Right atrium auricular region (tissue), 2 donors: ENCODE results near the gene TBC1D2B. TPM values are rescaled to one million over a fixed set of nuclear protein-coding genes. Genes with fewer than 3 reads are reported as not detected.

Experiments
- DNase-seq: peaks from one replicate; pipeline ENCODE4 v3.0.0-alpha.2; 2019; ENCODE audit warnings: low spot score
- H3K27ac ChIP-seq, 2 donors: fragments of 200-600 bp; sonication (generic); 1 replicate in 1 of 2; 2 replicates in 1 of 2; pipeline ENCODE4 v1.5.1; 2016 to 2019
- H3K27me3 ChIP-seq, 2 donors: fragments of 200-600 bp; sonication (generic); one replicate each; pipeline versions ENCODE4 v1.5.1 to v1.6.0; 2017 to 2019
- H3K36me3 ChIP-seq: fragments of 200-600 bp; sonication (generic); one replicate; pipeline ENCODE4 v1.5.1; 2016
- H3K4me1 ChIP-seq, 2 donors: fragments of 200-600 bp; sonication (generic); one replicate each; pipeline versions ENCODE4 v1.5.1 to v1.6.0; 2017 to 2019
- H3K4me3 ChIP-seq, 2 donors: fragments of 200-600 bp; sonication (generic); 1 replicate in 1 of 2; 2 replicates in 1 of 2; pipeline ENCODE4 v1.5.1; 2017 to 2019; ENCODE audit warnings: mild to moderate bottlenecking in 1 of 2, moderate library complexity in 1 of 2
- H3K9me3 ChIP-seq, 2 donors: fragments of 200-600 bp; sonication (generic); one replicate each; pipeline ENCODE4 v1.5.1; 2019
- total RNA-seq, 2 donors: library from RNA; depleted of rRNA; stranded (reverse); fragments of >200 nt; gene quantifications; one replicate each; pipeline ENCODE4 v1.1.0, GENCODE V29; 2016
- TF ChIP-seq, protein P1 (sequence below), 2 donors: fragments of 200-600 bp; sonication (generic); IDR thresholded peaks; one replicate each; pipeline ENCODE4 v1.5.1; 2019; ENCODE audit warnings: antibody characterized with exemption in 2 of 2

TBC1D2B gene
- total RNA-seq, 2 donors from 2014 or later, result 12.5 to 27.7 TPM

DNA sequence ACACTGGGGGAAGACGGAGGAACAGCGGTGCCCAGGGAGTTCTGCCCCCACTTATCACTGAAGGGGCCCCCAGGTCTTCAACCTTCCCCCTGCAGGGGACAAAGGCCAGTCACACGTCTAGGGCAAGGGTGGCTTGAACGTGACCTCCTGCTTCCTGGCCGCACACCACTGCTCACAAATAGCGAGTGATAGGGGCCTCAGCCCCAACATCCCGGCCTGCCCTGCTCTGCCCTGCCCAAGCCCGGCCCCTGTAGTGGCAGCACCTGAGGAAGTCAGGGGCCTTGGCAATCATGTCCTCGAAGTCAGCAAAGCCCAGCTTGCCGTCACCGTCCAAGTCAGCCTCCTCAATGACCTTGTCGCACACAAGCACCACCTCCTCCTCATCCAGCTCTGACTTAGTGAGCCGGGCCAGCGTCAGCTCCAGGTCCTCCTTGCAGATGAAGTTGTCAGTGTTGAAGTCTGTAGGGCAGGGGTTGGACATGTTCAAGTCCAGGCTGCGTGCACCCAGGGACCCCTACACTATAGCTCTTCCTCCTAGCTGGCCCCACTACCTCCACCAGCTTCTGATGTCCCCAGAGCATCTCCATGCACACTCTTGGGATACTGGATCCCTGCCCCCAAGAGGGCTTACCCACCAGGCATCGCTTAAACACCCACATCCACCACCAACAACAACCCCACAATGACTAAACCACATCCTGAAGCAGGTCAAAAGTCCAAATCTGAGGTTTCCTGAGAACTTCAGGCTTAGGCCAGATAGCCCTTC, 28.1 kb upstream of the TBC1D2B start:
- Histone ChIP-seq H3K4me3 (no peak overlapping the region), H3K4me1 (peaks cover 0 to 4% of the 10 kb centered on the region in 2 donors), H3K27ac (no peak overlapping the region), H3K36me3 (no peaks in the 10 kb centered on the region), H3K27me3 (no peaks in the 10 kb centered on the region), H3K9me3 (no peaks in the 10 kb centered on the region)
- TF ChIP-seq, protein P1, sequence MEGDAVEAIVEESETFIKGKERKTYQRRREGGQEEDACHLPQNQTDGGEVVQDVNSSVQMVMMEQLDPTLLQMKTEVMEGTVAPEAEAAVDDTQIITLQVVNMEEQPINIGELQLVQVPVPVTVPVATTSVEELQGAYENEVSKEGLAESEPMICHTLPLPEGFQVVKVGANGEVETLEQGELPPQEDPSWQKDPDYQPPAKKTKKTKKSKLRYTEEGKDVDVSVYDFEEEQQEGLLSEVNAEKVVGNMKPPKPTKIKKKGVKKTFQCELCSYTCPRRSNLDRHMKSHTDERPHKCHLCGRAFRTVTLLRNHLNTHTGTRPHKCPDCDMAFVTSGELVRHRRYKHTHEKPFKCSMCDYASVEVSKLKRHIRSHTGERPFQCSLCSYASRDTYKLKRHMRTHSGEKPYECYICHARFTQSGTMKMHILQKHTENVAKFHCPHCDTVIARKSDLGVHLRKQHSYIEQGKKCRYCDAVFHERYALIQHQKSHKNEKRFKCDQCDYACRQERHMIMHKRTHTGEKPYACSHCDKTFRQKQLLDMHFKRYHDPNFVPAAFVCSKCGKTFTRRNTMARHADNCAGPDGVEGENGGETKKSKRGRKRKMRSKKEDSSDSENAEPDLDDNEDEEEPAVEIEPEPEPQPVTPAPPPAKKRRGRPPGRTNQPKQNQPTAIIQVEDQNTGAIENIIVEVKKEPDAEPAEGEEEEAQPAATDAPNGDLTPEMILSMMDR (IDR thresholded peaks at IDR 0.05), result no peak
- no peak for DNase-seq

DNA sequence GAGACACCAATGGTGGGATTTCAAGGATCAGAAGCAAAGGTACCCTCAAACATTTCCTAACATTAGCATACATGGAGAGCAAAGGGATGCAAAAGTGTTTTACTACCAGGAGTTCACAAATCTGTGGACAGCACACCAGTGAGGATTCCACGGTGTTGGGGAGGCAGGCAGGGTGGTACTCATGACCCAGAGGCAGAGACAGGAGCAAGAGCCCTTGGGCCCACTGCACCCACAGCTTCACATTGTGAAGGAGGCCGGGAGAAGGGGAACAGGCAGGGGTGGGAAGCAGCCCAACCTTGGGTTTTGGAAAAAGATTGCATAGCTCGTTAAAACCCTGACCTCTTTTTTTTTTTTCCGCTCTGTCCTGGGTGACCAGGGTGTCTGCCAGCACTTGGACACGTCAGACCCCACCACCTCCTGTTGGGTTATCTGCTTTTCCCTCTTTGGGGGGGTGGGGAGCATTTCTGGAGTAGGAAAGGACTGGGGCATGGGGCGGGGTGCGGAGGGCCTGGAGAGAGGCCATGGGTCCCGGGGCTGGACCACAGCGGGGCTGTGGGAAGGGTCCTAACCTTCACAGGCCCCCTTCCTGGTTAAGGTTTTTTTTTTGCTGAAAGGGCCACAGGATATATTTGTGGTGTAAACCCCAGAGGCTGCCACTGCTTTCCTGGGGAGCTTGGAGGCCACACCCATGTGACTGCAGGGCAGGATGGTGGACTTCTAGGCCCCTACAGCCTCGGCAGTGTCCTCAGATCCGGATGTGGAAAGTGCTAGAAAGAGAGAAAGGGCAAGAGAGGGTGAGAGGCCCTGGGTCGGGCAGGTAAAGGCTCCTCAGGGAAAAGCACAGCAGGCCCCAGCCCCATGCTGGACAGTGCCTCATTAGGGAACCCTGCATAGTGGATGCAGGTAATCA, 27.3 kb upstream of the TBC1D2B start:
- Histone ChIP-seq H3K9me3 (no peaks in the 10 kb centered on the region), H3K27me3 (no peaks in the 10 kb centered on the region), H3K4me1 (peaks cover 0 to 4% of the 10 kb centered on the region in 2 donors), H3K36me3 (no peaks in the 10 kb centered on the region), H3K27ac (no peak overlapping the region), H3K4me3 (no peak overlapping the region)
- TF ChIP-seq, protein P1 (IDR thresholded peaks at IDR 0.05), result no peak
- no peak for DNase-seq

DNA sequence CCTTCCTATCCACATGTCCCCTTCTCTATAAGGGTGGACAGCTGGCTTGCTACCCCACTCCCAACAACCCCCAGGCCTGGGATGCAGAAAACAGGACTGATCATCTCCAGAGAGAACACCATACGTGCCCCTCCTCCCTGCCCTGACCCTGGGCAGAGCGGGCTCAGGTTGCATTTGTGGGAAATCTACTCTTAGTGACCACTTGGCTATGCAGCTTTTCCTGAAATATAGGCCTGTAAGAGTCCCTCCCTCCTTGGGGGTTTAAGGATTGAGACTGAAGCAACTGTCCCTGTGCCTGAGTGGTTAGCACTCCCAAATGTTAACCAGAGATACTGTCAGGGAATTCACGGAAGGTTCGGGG, 26.6 kb upstream of the TBC1D2B start:
- no peaks in the 10 kb centered on the region for H3K27me3 ChIP-seq
- no peak overlapping the region for H3K4me3 ChIP-seq
- H3K4me1 ChIP-seq, result peaks cover 0 to 4% of the 10 kb centered on the region in 2 donors
- H3K9me3 ChIP-seq, result no peaks in the 10 kb centered on the region
- no peak overlapping the region for H3K27ac ChIP-seq
- TF ChIP-seq, protein P1 (IDR thresholded peaks at IDR 0.05), result no peak
- DNase-seq, result no peak
- H3K36me3 ChIP-seq, result no peaks in the 10 kb centered on the region

DNA sequence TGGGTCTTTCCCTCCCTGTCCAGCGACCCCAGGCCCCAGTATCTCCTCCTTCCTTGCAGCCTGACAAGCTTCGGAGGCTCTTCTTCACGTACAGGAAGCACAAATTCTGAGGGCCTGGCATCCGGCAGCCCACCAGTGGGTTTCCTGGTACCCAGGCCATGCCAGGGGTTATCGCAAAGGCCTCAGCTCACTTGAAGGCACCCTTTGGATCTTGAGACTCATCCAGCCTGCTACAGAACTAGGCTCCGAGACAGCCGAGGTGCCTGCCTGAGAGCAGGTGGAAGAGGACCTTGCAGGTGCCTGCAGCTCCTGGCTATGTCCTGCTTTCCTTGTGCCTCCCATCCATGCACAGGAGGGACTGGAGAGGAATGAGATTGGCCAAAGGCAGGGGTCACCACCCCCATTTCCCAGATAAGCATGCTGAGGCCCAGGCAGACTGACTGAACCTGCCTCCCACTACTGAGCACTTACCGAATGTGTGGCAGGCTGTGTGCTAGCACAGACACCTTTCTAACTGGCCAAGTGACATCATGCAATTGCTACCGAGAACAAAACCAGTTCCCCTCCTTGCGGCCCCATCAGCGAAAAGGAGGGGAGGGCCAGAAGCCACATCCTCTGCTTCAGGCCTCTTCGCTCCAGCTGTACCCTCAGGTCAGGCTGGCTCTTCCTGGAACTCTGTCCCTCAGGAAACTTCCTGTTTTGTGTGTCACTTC, 26.1 kb upstream of the TBC1D2B start:
- H3K27ac ChIP-seq, result no peak overlapping the region
- no peak overlapping the region for H3K4me3 ChIP-seq
- no peaks in the 10 kb centered on the region for H3K36me3 ChIP-seq
- TF ChIP-seq, protein P1 (IDR thresholded peaks at IDR 0.05), result no peak
- no peak for DNase-seq
- H3K4me1 ChIP-seq, result peaks cover 0 to 4% of the 10 kb centered on the region in 2 donors
- no peaks in the 10 kb centered on the region for H3K9me3 ChIP-seq
- H3K27me3 ChIP-seq, result no peaks in the 10 kb centered on the region

DNA sequence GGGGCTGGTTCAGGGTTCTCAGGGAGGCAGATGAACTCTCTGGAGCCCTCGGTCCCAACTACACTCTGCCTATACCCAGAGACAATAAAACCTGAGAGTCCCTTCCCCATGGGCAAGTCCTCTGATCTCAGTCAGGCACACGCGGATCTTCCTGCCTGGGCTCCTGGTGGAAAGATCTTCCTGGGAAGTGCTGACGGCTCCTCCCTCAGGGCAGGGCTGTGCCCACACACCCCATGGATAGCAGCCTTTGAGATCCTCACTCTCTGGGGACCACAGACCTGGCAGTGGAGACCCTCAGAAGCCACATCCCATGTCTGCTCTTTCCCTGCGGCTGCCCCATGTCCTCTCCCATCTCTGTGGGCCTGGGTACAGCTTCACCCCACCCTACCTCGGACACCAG, 25.2 kb upstream of the TBC1D2B start:
- Histone ChIP-seq H3K36me3 (no peaks in the 10 kb centered on the region), H3K9me3 (no peaks in the 10 kb centered on the region), H3K4me1 (peaks cover 0 to 4% of the 10 kb centered on the region in 2 donors), H3K27me3 (no peaks in the 10 kb centered on the region), H3K4me3 (no peak overlapping the region), H3K27ac (no peak overlapping the region)
- no peak for DNase-seq
- TF ChIP-seq, protein P1 (IDR thresholded peaks at IDR 0.05), result no peak
